Right forelimb (tissue), 1 donor: ENCODE results near the gene GALNT18.
A peak's percentile ranks its signal among the peaks of the same experiment; 100 is the strongest.

Source experiments
- DNase-seq: peaks from one replicate; pipeline ENCODE4 v3.0.0-alpha.2; 2018

Gene GALNT18

DNA sequence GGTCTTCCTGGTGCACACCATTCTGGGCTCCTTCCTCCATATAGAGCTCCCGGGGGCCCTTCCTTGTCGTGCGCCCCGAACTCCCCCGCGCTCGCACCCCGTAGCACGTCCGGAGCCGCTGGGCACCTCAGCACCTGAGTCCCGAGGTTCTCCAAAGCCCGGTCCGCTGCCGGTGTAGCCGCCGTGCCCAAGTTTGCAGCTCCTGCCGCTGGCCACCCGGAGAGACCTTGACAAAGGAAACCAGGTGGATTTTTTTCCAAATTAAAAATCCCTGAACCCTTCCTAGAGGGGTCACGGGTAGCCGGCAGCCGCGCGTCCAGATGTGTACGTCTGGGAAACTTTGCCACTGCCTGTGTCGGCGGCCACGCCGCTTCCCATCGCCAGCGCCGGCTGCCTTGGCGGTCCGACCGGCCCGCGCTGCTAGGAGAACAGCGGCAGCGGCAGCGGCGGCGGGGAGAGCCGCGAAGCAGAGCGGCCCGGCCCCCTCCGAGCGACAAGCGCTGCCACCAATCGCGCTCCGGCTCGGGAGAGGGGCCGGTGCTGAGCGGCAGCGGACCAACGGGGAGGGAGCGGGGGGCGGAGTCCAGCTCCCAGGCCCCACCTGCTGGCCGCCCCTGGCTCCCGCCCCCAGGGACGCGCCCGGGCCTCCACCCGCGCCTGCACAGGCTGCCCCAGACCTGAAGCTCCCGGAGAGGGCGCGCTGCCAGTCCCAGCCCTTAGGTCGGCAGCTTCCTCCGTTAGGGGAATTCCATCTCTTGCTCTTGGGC lies at the start of gene GALNT18:
Gene GALNT18 (minus strand): TSS at position 433 of the 767 bp plus-strand sequence.
- peak; percentile 92 for DNase-seq

DNA sequence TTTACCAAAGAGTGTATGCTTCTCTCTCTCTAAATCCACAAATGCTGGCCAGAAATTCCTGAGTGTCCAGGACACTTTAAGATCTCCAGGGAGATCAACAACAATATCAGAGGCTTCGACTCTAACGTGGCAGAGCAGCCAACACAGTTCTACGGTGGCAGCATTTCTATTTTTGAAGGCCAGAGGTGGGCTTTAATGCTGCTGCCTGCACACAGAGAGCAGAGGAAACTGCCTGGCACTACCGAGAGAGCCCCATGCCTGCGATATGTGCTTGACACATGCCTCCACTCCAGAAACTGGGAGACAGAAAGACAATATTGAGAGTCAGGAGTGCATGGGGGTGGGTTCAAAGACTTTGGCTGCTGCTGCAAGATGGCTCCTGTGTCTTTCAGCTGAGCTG lies 48.8 kb upstream of the GALNT18 start:
- DNase-seq = no peak

DNA sequence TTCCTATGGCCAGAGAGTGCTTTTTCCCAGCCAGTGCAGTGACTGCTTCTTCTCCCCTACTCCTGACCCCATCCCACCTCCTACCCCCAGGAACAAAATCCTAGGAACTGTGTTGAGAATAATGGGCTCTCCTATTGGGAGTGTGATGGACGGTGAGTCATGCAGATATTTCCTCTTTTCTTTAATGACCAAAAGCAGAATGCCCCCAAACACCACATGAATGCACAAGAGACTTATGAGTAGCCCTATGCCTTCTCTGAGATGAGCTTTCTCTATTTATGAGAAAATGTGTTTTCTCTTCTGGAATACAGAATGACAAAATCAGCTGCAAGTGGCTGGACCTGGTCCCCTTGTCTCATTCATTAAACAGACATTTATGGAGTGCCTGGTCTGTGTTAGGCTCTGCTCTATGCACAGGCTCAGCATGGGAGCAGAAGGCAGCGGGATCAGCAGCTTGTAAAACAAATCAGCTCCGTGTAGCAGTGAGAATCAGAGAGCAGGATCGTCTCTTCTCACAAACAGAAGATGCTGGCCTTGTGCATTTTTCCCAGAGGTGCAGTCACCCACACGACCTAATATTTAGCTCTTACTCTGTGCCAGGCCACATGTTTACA lies 47.5 kb upstream of the GALNT18 start:
- no peak for DNase-seq

DNA sequence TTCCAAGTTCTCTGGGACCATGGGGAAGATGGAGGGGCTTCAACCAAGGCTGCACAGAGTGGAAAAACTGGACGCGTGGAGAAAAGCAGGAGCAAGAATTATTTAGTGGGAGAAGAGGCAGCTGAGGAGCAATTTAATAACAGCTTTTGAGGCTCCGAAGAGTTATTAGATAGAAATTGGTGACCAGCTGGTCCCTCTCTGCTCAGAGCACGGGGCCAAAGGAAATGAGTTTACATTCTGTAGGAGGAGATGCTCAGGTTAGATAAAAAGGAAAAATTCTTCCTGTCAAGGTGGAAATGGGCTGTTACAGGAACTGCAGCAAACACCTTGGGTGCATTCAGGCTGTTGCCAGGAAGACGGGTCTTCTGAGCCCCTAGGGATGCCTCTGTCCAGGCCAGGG lies 47.0 kb upstream of the GALNT18 start:
- DNase-seq = no peak

DNA sequence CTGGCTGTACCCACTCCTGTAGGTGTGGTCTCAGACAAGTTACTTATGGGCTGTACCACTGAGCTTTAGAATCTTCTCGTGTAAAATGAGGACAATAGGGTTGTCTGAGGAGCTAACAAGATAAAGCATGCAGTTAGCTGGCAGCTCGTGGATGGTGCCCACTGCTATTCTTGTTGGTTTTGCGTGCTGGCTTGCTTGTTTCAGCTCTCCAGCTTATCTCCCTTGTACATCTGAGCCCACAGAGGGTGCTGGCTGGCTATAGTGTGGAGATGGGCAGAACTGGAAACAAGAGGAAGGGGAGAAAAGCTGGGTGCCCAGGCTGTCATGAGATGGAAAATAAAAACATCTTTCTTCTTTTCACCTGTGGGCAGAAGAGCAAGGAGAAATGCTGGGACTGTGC lies 46.5 kb upstream of the GALNT18 start:
- no peak for DNase-seq

DNA sequence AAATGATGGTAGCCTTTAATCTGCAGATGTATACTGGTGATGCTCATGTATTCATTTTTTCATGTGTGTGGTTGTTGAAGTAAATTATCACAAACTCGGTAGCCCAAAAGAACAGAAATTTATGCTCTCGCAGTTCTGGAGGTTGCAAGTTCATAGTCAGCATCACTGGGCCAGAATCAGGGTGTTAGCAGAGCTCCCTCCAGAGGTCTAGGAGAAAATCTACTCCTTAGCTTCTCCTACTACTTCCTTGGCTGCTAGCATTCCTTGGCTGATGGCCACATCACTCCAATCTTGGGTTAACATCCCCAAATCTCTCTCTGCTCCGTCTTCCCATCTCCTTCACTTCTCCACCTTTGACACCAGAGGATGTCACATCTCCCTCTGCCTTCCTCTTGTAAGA lies 45.3 kb upstream of the GALNT18 start:
- no peak for DNase-seq

DNA sequence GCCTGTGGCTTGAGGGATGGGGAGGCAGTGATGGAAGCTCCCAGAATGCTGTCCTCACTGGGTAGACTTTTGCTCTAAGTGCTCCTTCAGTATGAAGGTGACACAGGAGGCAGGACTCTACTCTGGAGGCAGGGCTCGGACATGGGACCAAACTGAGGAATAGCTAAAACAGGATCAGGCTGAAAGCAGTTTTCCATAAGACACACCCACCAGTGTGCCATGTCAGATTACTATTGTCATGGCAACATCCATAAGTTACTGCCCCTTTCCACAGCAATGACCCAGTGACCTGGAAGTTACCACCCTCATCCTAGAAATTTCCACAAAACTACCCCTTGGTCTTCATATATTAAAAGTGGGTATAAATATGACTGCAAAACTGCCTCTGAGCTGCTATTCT lies 43.6 kb upstream of the GALNT18 start:
- no peak for DNase-seq

DNA sequence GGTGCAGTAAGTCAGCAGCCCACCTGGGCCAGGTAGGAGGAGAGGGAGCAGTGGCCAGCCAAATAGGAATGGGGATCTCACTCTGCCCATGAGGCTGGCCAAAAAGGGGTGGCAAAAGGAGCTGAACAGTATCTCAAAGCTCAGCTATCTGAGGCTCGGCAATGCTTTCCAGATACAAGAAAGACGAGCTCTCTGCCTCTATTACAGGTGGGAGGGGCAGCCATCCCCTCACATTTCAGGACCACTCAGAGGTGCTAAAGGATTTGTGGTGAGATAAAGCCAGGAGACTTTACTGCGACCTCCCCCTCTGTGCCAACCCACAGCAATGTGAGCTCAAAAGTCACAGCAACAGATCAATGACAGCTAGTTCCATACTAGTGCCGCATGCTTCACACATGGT lies 42.1 kb upstream of the GALNT18 start:
- DNase-seq = no peak

DNA sequence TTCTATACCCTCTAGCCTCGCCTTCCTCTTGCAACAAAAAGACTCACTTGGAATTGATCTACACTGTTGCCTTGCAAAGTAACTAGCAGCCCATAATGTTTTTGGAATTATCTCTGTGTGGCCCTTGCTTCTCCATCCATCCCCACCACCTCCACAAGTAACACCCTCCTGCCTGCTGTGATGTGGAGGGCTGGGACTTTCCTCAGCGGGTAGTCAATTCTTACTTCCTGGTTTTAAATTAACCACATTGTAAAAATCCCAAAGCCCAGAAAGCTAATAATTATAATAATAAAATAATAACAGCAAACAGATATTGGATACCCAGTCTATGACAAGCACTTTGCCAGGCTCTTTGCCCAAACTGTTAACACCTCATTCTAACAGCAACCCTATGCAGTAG lies 40.8 kb upstream of the GALNT18 start:
- no peak for DNase-seq

DNA sequence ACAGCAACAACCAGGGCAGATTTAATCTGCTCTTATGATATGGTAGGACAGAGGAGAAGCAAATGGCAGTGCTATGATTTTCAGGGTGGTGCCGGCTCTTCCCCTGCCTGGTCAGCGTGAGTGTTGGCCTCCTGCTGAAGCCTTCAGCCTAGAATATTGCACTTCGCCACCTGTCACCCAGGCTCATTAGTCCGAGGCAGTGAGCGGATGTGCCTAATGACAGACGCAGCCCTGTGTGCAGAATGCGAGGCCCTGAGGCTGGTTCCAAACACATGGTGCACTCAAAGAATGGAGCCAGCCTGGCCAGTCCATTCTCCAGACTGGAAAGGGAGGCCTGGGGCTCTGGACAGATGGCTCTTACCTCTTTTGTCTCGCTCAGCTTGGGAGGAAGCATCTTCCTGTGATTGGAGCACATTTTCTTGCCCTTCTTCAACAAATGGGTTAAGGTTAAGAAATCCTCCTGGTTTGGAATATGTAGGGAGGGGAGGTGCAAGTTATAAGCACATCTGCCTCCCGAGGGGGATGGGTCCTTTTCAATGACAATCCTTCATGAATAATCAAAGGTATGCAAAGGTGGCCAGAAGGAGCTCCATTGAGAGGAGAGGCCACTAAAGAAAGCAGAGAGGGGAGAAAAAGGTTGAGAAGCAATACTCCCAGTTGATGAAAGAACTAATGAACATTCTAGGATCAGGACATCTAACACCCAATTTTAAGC lies 39.7 kb upstream of the GALNT18 start:
- DNase-seq = no peak

DNA sequence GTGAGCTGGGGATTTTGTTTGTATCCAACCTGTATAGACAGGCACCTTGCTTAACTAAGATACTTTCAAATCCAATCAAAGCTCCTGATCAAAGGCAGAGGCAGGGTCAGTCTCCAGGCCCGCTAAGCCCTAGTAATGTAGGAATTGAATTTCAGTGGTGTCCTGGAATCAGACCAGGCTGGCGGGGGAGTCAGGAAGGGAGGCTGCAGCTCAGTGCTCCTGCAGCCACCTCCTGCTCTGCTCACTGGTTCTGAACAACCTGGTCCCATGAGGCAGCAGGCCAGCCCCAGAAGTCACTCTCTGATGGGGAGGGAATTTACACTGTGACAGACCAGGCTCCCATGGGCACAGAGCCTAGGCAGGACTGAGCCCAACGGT lies 38.5 kb upstream of the GALNT18 start:
- no peak for DNase-seq

DNA sequence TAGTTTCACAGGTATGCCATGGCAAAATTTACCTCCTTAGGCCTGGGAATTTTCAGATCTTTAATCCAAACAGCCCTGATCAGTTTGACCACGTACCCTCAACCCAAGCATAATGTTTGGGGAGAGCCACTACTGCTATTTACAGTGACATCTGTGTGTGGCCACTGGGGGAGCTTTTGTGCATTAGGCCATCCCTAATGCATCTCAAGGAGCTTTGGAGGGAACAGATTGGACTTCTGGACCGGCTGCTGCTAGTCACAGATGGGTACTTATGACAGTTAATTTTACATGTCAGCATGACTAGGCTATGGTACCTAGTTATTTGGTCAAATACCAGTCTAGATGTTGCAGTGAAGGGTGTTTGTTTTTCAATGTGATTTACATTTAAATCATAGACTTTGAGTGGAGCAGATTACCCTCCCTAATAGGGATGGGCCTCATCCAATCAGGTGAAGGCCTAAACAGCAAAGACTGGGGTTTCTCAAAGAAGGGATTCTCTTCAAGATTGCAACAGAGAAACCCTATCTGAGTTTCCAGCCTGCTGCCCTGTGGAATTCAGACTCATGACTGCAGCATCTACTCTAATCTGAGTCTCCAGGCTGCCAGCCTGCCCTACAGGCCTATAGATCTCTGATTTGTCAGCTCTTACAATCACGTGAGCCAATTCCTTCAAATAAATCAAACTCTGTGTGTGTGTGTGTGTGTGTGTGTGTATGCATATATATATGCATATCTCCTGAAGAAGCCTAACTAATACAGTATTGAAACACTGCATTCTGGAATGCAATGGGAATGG lies 38.0 kb upstream of the GALNT18 start:
- no peak for DNase-seq

DNA sequence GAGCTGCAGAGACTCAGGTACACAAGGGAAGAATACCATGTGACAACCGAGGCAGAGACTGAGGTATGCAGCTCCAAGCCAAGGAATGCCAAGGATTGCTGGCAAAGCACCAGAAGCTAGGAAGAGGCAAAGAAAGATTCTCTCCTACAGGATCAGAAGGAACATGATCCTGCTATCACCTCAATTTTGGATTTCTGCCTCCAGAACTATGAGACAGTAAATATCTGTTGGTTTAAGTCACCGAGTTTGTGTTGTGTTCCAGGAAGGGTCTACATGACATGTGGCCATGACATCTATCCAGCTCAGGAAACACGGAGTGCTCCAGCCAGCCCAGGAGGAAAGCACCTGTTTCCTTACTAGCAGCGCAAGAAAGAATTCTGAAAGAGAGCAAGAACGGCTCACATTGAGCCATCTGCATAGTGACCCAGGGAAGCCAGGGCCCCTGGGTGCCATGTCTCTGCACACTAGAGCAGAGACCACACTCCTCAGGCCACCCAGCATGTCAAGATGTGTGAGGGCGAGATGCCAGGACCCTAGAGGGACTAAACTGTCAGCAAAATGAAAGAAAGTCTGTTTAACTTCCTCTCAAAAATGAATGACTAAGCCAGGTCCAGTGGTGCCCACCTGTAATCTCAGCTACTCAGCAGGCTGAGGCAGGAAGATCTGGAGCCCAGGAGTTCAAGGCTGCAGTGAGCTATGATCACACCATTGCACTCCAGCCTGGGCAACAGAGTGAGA lies 35.6 kb upstream of the GALNT18 start:
- DNase-seq = no peak

DNA sequence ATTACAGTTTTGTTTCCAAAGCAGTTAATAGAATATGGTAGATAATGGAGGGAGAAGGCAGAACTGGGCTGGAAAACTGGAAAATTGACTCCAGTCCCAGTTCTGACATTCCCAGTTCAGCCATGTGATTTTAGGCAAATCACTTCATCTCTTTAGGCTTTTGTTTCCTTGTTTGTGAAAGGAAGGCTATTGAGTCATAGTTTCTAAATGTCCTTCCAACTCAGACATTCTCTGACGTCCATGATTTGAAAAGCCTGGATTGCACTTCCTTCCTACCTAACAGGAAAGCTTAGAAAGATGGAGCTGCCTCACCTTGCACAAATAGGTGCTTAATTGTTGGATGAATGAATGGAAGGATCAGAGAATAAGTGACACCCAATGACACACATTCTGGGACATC lies 19.8 kb upstream of the GALNT18 start:
- no peak for DNase-seq

DNA sequence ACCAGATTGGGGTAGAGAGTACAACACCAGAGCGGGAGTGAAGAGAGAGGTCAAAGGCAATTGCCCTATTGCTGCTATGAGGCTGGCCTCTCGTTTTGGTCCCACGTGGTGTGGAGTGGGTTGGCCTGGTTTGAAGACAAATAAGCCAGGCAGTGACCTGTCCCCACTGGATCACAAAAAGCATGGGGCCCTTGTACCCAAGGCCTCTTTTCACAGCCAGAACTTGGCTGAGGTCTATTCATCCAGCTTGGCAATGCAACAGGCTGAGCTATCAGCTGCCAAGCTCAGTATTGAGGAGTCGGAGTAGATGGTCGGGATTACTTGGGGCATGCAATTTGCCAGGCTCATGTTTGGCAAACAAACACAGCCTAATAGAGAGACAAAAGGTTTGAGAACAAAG lies 19.2 kb upstream of the GALNT18 start:
- no peak for DNase-seq

DNA sequence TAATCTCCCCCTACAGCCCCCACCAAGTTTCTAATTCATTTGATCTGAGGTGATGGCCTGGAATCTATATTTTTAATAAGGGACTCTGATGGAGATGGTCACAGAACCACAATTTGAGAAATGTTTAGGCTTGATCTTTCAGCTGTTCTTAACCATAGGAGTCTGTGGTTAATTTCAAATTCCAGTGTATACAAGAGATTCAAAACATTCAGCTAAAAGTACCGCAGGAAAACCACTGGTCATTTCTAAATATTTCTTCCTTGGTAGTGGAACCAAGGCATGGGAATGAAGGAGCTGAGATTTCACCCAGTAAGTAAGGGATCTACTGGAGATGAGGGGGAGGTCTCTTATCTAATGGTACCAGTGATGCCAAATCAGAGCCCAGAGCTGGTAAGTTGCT lies 18.3 kb upstream of the GALNT18 start:
- no peak for DNase-seq

DNA sequence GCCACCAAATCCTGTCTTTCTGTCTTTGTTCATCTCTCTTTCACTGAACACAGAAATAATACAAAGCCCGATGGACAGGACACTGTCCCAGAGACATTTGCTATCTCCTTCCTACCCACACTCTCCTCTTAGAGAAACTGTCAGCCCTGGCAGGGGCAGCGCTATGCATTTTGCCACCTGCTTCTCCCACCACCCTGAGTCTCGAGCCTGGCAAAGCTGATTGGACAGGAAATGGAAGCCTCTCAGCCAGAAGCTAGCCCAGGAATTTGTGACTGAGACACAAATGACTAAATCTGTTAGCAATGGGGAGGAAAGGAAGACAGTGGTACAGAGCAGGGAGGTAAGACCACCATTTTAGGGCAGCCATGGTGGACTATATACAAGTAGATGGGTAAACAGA lies 14.9 kb upstream of the GALNT18 start:
- no peak for DNase-seq

DNA sequence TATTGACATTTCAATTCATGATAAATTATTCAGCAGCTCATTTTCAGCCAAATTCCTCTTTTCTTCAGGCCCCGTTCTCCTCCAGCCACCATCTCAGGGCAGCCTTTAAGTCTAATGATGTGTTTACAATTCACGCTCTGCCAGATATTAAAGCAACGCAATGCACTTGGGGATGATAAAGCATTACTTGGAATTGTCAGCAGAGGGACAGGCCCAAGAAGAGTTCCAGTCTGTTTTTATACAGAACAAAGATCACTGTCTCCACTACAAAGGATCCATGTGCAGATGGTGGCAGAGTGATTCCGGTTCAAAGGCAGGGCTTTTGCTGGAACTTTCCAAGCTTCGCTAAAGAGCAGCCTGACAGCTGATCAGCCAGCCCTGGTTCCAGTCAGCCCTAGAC lies 13.6 kb upstream of the GALNT18 start:
- DNase-seq = no peak

DNA sequence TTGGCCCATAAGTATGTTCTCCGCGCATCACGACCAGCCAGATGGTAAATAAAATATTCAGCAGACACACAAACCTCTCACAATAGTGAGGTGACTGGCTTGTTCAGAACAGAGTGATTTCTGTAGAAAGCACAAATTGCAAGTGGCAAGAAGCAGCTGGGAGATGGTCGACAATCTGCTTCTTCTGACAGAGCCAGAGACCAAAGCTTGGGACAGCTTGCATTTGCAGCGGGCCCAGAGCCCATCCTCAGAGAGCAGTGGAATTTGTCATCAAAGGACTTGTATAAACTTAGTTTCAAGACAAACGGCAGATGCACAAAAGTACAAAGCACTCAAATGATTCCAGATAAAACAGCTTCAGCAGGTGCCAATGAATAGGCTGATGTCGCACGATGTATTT lies 7.6 kb upstream of the GALNT18 start:
- no peak for DNase-seq

DNA sequence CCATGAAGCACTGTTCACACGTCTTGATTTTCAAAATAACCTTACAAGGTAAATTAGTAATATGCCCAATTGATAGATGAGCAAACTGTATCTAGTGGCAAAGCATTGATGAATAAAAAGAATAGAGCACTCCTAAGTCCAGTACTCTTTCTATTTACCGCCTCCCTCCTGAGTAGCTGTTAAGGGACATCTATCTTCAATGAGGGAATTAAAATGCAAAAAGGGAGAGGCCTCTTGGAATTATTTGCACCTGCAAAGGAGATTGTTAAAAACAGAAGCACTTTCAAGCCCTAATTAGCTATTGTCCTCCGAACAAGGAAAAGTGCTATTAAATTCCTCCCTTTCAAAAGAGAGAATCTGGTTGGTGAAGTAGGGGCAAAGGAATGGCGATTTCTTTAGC lies 6.8 kb upstream of the GALNT18 start:
- DNase-seq = no peak

DNA sequence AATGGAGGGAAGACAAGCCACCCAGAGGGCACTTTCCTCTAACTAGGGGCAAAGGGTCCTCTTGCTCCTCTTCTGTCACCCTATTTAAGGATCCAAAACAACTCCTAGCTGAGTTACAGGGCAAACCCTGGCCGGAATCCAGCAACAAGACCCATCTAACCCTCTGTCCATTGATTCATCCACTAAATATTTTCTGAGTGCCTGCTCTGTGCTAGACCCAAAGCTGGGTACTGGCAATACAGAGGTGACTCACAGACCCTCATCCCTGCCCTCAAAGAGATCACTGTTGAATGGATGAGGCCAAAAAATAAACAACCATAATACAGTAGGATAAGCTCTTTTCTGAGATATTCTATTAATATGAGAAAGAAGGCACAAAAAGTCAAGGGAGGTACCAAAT lies 4.3 kb upstream of the GALNT18 start:
- DNase-seq = no peak

DNA sequence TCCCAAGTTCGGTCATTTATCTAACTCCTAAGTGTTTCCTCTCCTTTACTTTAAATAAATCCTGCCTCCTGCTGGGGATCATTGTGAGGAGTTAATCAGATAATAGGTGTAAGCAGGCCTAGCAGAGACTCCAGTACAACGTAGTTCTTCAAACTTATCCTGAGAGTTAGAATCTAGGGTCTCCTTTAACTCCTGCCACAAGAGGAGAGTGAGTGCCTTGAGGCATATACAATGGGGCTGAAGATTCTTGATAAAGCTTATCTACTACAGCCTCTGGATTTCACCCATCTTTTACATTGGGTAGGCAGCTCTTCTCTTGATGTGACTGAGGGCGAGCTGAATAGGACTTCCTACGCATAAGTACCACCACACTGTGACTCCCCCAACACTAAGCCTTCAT lies 3.1 kb upstream of the GALNT18 start:
- DNase-seq = no peak

DNA sequence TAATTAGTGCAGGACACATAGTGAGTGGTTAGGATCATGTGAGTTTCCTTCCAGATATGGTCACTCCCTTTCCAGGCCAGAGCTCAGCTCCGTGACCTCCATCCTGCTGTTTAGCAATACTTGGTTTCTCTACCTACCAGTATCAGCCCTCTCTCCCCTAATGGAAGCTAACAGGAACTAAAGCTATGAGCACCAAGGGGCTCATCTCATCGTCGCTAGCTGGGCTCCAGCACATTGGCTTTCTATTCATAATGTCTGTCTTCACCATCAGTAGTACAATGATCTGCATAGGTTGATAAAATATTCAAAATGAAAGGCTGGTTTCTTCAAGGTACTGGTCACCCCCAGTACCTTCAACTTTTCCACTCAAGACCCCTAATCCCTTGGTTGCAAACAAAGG lies 2.4 kb upstream of the GALNT18 start:
- DNase-seq = no peak
